Ovary (tissue), 3 donors: ENCODE results near the gene IQSEC1.

Experiments
- CTCF ChIP-seq, 3 donors: fragments of 450-650 bp in 2 of 3; fragments of 200-600 bp in 1 of 3; IDR thresholded peaks; one replicate each; pipeline versions ENCODE4 v1.5.1 to v1.8.0; 2016 to 2022; ENCODE audit warnings: antibody characterized with exemption in 3 of 3, mild to moderate bottlenecking in 1 of 3
- EP300 ChIP-seq: sonication (generic); formaldehyde crosslinking; IDR thresholded peaks from one replicate; pipeline ENCODE4 v1.6.1; 2017; ENCODE audit warnings: antibody characterized with exemption
- POLR2A ChIP-seq: fragments of 450-650 bp; IDR thresholded peaks from one replicate; pipeline ENCODE4 v1.6.1; 2017; ENCODE audit warnings: antibody characterized with exemption, mild to moderate bottlenecking, moderate library complexity
- donor health status: DM: no; HTN: no; CAD: no.

- no peak for TF ChIP-seq CTCF (IDR thresholded peaks at IDR 0.05)
- no peak for TF ChIP-seq POLR2A
- no peak for TF ChIP-seq EP300
Observed at GRCh38 chr3:12871404-12871983, 201.7 kb downstream of the IQSEC1 start.
